GM03348 (cell line): ENCODE measurements around the gene PLEKHA1.

ENCODE experiments used
- DNase-seq: peaks from one replicate; pipeline ENCODE4 v3.0.0; 2012; ENCODE audit warnings: low spot score

PLEKHA1 gene

GRCh38 chr10:122347170-122347841, 27.2 kb upstream of the PLEKHA1 start:
- no peak for DNase-seq

GRCh38 chr10:122348512-122348911, 26.0 kb upstream of the PLEKHA1 start:
- DNase-seq, result no peak

- no peak for DNase-seq
Observed at GRCh38 chr10:122348935-122349361, 25.6 kb upstream of the PLEKHA1 start.

GRCh38 chr10:122349758-122350369, 24.6 kb upstream of the PLEKHA1 start:
- DNase-seq, result no peak

- no peak for DNase-seq
Observed at GRCh38 chr10:122350893-122351292, 23.6 kb upstream of the PLEKHA1 start.

- DNase-seq, result no peak
Observed at GRCh38 chr10:122352817-122353525, 21.5 kb upstream of the PLEKHA1 start.

- DNase-seq, result no peak
Observed at GRCh38 chr10:122354383-122354782, 20.1 kb upstream of the PLEKHA1 start.

- DNase-seq, result no peak
Observed at GRCh38 chr10:122357685-122358084, 16.8 kb upstream of the PLEKHA1 start.

GRCh38 chr10:122359621-122360020, 14.9 kb upstream of the PLEKHA1 start:
- no peak for DNase-seq

GRCh38 chr10:122361046-122361445, 13.5 kb upstream of the PLEKHA1 start:
- no peak for DNase-seq

GRCh38 chr10:122362031-122362592, 12.4 kb upstream of the PLEKHA1 start:
- no peak for DNase-seq

GRCh38 chr10:122362621-122363020, 11.9 kb upstream of the PLEKHA1 start:
- DNase-seq, result no peak

GRCh38 chr10:122363311-122363710, 11.2 kb upstream of the PLEKHA1 start:
- no peak for DNase-seq

- DNase-seq, result peak; percentile 26
Observed at GRCh38 chr10:122363722-122364463, 10.6 kb upstream of the PLEKHA1 start.

- no peak for DNase-seq
Observed at GRCh38 chr10:122368502-122369254, 5.8 kb upstream of the PLEKHA1 start.

- no peak for DNase-seq
Observed at GRCh38 chr10:122373108-122373507, 1.4 kb upstream of the PLEKHA1 start.

GRCh38 chr10:122373721-122374120, 787 bp upstream of the PLEKHA1 start:
- peak; percentile 55 for DNase-seq

GRCh38 chr10:122374859-122375678, 561 bp downstream of the PLEKHA1 start:
- peak; percentile 82 for DNase-seq

- no peak for DNase-seq
Observed at GRCh38 chr10:122375679-122376160, 1.2 kb downstream of the PLEKHA1 start.

GRCh38 chr10:122376364-122376961, 2.0 kb downstream of the PLEKHA1 start:
- no peak for DNase-seq
